A549 treated with Mapracorat at 1 μM for 4 hours (cell line): ENCODE data around the gene CYP27A1. TPM values are rescaled to one million over a fixed set of nuclear protein-coding genes. Genes with fewer than 3 reads are reported as not detected.

Experiments
- total RNA-seq: library from RNA; stranded (reverse); fragments of 200-300 nt; extraction: Qiagen RNA extraction; gene quantifications from 5 replicates; pipeline ENCODE4 v1.2.3, GENCODE V29; 2022

Gene CYP27A1
- 0.14 to 0.16 TPM (median 0.15 TPM) in 3 of 5 replicates, not detected in the others for total RNA-seq

DNA sequence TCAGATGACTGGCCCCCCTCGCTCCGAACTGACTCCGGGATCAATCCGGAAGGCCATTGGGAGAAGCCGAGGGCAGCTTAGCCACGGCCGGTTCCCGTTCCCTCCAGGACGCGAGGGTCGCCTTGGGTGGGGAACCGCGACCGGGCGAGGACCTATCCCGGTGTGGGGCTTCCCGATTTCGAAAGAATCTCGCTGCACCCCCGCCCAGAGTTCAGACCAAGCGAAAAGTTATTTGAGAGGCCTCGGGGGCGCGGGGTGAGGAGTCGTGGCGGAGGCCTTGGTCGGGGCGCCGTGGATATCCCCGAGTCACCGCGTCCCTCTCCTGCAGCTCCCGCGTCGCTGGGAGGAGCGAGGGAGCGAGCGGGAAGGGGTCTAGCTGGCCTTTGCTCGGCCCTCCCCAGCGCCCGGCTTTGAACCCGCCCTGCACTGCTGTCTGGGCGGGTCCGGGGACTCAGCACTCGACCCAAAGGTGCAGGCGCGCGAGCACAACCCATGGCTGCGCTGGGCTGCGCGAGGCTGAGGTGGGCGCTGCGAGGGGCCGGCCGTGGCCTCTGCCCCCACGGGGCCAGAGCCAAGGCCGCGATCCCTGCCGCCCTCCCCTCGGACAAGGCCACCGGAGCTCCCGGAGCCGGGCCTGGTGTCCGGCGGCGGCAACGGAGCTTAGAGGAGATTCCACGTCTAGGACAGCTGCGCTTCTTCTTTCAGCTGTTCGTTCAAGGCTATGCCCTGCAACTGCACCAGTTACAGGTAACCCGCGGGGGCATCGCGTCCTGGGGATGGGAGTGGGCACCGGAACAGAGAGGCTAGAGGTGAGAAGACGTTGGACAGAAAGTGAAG, at the start of gene CYP27A1:
Gene CYP27A1 (plus strand): TSS at position 457 of the 837 bp plus-strand sequence. CDS start 36 bp downstream, at position 493.

GRCh38 chr2:218831378-218831990, 49.5 kb downstream of the CYP27A1 start, which contains the start of gene PRKAG3:
TSS of gene PRKAG3 (minus strand) at chr2:218831803.

DNA sequence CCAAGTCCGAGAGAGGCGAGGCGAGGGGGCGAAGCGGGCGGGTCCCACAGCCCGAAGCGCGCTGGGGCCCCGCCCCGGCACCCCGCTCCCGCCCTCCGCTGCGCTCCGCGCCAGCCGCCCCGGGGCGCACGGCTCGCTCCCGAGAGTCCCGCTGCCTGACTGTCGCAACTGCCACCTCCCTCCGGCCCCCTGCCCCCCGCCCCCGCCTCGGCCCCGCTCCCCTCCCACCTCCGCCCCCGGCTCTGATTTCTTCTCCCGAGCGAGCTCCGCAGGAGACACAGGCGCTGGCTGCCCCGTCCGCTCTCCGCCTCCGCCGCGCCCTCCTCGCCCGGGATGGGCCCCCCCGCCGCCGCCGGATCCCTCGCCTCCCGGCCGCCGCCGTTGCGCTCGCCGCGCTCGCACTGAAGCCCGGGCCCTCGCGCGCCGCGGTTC, 77.6 kb downstream of the CYP27A1 start, which contains the start of gene WNT6:
Gene WNT6 (plus strand): TSS at position 250 of the 432 bp plus-strand sequence. CDS start 233 bp downstream, outside the sequence.

Other genes starting within 250 kb of the CYP27A1 start
- 4.3 to 6.4 TPM (median 4.9 TPM) in 5 replicates for gene USP37, start 213.8 kb upstream of the CYP27A1 start, total RNA-seq
- 39.2 to 43.7 TPM (median 41.6 TPM) in 5 replicates for gene CNOT9, start 213.3 kb upstream of the CYP27A1 start, total RNA-seq
- 0.29 to 0.56 TPM (median 0.39 TPM) in 5 replicates for gene PLCD4, start 174.2 kb upstream of the CYP27A1 start, total RNA-seq
- 12.7 to 19.0 TPM (median 17.1 TPM) in 5 replicates for gene ZNF142, start 122.5 kb upstream of the CYP27A1 start, total RNA-seq
- 40.0 to 53.1 TPM (median 43.5 TPM) in 5 replicates for gene BCS1L, start 122.5 kb upstream of the CYP27A1 start, total RNA-seq
- gene RNF25, start 110.1 kb upstream of the CYP27A1 start, total RNA-seq = 50.2 to 55.3 TPM (median 51.5 TPM) in 5 replicates
- 9.1 to 12.7 TPM (median 12.4 TPM) in 5 replicates for gene STK36, start 110.1 kb upstream of the CYP27A1 start, total RNA-seq
- 24.1 to 32.8 TPM (median 24.6 TPM) in 5 replicates for gene TTLL4, start 71.3 kb upstream of the CYP27A1 start, total RNA-seq
- not detected in 5 replicates for gene PRKAG3, start 49.7 kb downstream of the CYP27A1 start, total RNA-seq
- 0.12 to 0.29 TPM (median 0.19 TPM) in 5 replicates for gene WNT6, start 77.7 kb downstream of the CYP27A1 start, total RNA-seq
- gene WNT10A, start 98.7 kb downstream of the CYP27A1 start, total RNA-seq = 0.10 to 0.16 TPM (median 0.12 TPM) in 4 of 5 replicates, not detected in the other
- 3.4 to 6.2 TPM (median 4.7 TPM) in 5 replicates for gene CDK5R2, start 177.5 kb downstream of the CYP27A1 start, total RNA-seq
- gene FEV, start 203.0 kb downstream of the CYP27A1 start, total RNA-seq = not detected in 5 replicates
- not detected in 5 replicates for gene CRYBA2, start 211.3 kb downstream of the CYP27A1 start, total RNA-seq